ENCODE data around the gene LGALS3BP. TPM values are rescaled to one million over a fixed set of nuclear protein-coding genes. Genes with fewer than 3 reads are reported as not detected.
"Not testable (repeated sequence)": the region's sequence is repeated elsewhere in the genome, so short reads cannot be mapped to it uniquely, and the experiment has no call there.

Gene LGALS3BP
- polyA plus RNA-seq, 5 donors, result 124 to 224 (median 169) TPM

DNA sequence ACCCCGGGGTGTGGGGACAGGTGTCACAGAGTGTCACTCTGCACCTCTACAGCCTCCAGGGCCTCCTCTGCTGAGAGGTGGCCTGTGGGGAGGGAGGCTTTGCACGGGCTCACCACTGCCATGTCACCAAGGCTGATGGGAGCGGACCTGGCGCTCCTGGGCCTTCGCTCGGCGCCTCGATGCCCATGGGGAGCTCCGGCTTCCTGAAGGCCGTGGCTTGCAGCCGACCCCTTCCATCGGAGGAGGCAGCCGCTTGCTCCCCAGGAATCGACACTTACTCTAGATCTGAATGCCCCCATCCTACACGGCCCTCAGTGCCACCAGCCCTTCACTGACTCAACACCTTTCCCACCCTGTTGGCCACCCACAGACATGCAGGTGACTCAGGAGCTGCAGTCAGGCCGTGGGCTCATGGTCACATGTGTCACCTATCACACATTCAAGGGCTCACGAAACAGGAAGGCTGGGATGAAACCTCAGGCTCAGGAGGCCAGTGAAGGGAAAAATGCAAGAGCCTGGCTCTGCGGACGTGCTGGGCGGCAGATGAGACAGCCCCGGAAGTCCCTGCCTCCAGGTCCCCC lies 11.9 kb downstream of the LGALS3BP start:
- DNase-seq, result no peak

DNA sequence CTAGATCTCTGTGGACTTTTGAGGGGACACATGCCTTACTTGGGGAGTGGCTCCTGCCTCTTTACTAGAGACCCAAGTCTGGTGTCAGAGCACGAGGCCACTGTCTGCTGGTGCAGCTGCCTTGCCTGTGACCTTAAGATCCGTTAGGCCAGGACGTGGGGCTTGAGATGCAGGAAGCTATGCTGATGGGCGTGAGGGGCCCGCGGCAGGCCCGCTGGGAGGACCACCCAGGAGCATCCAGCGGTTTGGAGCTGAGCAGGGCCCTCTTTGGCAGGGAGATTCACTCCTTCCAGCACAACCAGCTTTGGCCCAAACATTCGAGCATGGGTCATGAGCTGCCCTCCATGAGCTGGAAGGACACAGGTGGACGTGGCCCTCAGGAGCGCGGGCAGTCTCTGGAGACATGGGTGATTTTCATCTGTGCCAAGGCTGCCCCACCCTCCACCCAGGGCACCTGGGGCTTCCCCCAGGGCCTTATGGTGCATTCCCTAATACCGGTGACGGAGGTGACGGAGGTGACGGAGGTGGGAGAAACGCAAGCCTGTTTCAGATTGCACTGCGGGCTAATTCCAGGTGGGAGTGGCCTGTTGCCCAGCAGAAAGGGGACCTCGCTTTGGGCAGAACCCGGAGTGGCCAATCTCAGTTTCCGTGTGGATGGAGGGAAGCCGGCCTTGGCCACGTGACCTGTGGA lies 12.7 kb downstream of the LGALS3BP start:
- DNase-seq, result no peak

GRCh38 chr17:78966123-78966813 lies 13.5 kb downstream of the LGALS3BP start:
- no peak for DNase-seq

DNA sequence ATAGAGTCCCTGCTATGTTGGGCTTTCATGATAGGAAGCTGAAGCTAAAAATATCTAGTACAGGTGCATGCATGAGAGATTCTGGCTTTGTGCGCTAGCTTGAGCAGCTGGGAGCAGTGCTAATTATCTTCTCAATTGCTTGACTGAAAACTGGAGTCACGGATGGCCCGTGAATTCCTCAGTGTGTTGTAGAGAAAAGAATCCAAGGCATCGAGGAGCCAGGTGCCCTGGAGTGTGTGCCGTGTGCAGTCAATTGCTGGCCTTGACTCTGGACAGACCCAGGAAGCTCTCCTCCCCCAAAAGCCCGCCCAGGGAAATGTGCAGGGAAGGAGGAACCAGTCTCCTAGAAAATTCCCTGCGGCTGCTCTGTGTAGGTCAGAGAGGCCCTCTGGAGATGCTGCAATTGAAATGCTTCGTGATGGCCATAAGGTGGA lies 14.2 kb downstream of the LGALS3BP start:
- no peak for DNase-seq

- no peak for DNase-seq
Observed at GRCh38 chr17:78963378-78963777, 16.3 kb downstream of the LGALS3BP start.

DNA sequence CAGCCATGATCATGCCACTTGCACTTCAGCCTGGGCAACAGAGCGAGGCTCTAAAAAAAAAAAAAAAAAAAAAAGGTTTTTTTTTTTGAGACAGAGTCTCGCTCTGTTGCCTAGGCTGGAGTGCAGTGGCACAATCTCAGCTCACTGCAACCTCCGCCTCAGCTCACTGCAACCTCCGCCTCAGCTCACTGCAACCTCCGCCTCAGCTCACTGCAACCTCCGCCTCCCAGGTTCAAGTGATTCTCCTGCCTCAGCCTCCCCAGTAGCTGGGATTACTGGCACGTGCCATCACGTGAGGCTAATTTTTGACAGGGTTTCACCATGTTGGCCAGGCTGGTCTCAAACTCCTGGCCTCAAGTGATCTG lies 16.8 kb downstream of the LGALS3BP start:
- not testable (repeated sequence) for DNase-seq

DNA sequence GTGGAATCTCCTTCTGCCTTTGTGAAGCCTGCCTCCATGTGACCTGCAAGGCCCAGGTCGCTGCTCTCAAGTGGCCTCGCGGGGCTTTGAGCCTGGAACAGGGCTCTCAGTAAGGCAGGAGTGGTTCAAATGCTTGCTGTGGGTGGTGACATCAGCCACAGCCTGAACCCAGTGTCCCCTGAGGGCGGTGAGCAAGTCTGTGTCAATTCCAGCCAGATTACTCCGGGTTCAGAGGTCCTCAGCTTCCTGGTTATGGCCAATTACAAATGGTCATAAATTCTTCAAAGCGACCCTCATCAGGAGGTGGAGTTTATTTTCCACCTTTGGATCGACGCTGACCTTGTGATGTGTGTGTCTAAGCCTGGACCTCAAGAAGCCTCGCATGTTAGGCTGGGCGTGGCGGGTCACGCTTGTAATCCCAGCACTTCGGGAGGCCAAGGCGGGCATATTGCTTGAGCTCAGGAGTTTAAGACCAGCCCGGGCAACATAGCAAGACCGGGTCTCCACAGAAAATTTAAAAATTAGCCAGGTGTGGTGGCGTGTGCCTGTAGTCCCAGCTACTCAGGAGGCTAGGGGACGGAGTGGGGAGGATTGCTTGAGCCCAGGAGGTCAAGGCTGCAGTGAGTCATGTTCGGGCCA lies 17.3 kb downstream of the LGALS3BP start:
- DNase-seq, result no peak

GRCh38 chr17:78961571-78961970 lies 18.2 kb downstream of the LGALS3BP start:
- no peak for DNase-seq

DNA sequence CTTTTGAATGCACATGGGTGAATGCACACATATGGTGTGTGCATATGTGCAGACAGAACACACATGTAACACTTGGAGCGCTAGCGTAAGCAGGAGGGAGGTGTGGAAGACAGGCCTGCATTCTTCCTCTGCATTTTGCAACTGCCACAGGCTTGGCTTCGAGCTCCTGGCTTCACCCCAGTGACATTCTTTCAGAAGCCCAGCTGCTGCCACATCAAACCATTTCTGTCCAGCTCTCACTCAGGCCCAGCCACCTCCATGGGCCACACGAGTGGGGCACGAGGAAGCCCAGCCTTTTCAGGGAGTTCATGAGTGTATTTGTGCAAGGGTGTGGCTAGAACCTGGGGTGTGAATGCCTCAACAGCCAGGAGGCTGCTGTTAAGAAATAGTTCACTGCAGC lies 18.8 kb downstream of the LGALS3BP start:
- DNase-seq, result no peak

DNA sequence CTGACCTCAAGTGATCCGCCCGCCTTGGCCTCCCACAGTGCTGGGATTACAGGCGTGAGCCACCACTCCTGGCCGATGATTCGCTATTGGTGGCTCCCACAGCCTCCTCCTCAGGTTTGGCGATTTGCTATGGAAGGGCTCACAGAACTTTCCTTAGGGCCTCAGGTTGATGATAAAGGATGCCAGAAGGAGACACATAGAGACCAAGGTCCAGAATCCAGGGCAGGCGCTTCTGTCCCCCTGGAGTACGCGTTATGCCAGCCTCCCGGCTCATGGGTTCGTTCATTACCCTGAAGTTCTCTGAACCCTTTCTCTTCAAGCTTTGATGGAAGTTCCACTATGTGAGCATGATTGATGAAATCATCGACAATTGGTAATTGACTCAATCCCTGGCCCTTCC lies 19.9 kb downstream of the LGALS3BP start:
- DNase-seq, result no peak

DNA sequence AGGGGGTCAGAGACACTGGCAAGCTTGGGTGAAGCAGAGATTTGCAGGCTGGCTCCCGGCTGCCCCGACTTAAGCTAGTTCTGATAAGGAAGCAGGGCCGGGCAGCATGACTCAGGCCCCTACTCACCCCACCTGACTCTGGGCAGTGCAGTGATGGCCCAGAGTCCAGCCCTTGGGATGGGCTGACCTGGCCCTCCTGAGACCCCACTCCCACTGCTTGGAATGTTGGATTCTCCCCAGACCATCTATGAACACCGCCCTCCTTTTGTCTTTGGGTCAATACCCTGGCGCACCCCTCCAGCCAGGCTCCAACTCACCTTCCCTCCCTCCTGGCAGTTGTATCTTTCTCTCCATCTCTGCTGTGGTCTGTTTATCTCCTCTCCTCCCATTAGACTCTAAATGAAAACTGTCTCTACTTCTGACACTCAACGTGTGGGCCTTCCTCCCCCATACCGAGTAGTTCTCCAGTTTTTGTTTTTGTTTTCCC lies 21.0 kb downstream of the LGALS3BP start:
- DNase-seq, result no peak

GRCh38 chr17:78957128-78957527 lies 22.6 kb downstream of the LGALS3BP start:
- DNase-seq, result no peak

GRCh38 chr17:78956254-78956653 lies 23.5 kb downstream of the LGALS3BP start:
- no peak for DNase-seq

DNA sequence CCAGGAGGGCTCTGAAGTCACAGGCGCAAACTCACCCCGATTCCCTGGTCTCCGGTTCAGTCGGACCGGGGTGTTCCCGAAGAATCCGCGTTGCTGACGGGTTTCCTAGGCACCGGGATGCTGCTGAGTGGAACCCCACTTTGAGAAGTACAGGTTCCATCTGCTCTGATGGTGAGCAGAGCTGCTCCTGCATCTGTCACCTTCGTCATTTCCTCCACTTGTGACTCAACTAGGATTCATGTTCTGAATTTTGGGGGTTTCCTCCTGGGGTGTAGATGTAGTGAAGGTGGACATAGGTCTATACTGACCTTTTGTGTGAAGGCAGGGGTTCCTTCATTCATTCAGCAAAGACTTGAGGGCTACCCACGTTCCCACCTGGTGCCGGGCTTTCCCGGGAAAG lies 25.0 kb downstream of the LGALS3BP start:
- no peak for DNase-seq

GRCh38 chr17:78953356-78954350 lies 26.1 kb downstream of the LGALS3BP start:
- DNase-seq, result no peak

DNA sequence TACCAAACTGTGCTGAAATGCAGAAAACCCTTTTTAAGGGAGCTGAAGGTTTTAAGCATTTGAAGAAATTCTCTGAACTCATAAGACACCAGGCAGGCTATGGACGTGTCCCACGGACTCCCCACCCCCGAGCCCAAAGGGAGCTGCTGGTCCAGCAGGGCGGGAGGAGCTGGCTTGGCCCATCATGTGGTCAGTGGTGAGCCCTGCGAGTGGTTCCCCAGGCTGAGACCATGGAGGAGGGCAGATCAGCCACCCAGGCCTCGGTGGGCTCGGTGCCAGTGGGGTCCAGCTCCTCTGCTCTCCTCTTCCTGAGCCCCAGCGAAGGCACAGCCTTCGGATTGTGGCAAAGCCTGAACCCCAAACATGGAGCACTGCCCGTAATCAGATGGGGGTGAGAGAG lies 27.0 kb downstream of the LGALS3BP start:
- DNase-seq, result no peak

DNA sequence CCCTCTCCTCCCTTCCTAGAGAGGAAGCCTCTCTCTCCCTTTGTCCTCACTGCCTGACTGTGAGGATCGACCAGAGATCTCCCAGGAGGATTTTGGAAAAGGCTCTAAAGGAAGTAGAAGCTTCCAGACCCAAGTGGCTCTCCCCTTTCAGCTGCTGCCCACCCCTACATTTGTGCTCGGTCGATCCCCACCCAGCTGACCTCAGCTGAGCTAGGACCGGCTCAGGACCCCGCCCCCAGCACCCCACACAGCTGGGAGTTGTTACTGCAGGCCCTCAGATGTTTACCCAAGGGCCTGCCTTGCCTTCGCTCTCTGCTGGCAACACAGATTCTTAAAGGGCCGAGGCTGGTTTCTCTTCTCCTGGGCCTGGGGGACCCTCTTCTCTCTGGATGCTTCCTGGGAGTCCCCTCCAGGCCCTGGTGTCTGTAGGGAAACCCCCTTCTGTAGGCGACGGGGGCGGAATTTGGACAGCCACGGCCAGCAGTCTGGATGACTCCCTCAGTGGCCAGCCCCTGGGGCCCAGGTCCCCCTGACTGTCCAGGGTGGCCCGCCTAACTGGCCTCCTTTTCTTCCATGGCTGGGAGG lies 27.7 kb downstream of the LGALS3BP start:
- DNase-seq, result peak in 1 of 2 donors; percentile 44

DNA sequence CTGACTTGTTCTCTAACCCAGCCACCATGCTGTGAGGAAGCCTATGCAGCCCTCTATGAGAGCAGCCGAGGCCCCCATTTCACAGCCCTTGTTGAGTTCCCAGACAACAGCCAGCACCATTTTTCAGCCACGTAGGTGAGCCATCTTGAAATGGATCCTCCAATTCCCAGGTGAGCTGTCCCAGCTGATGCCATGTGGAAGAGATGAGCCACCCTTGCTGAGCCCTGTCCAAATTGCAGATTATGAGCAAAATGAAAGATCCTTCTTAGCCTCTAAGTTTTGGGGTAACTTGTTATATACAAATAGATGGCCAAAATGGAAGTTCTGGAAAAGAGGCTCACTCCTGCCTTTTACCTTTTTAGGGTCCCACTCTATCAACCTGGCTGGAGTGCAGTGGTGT lies 28.9 kb downstream of the LGALS3BP start:
- DNase-seq, result no peak

DNA sequence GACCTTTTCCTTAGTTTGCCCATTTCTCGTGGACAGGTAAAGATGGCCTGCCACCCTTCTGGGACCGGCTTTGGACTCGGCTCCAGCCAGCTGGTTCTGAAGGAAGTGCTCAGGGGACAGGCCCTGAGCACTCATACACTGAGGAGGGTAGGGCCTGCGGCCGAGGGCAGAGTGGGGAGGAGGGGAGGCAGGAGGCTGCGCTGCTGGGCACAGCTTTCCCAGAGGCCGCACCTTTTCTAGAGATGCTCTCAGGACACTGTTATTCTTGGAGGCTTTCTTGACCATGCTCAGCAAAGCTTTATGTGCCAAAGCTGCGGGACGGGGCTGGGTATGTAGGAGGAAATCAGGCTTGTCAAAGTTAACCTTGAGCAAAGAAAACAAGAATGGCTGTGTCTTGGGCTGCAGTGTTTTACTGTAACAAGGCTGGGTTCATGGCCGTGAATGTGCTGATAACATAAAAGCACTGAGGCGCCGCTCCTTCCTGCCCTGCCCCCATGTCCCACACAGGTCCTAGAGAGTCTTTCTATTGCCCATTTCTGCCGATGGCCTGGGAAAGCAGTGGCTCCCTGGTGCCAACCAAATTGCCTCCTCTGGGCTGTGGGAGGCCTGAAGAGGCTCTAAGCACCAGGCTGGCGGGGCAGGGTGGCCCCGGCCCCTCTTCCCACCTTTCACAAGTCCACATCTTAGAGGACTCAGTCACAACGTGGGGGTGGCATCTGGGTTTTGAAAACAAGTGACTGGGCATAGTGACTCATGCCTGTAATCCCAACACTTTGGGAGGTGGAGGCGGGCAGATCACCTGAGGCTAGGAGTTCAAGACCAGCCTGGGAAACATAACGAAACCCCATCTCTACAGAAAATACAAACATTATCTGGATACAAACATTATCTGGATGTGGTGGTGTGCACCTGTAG lies 32.2 kb downstream of the LGALS3BP start:
- no peak for DNase-seq

DNA sequence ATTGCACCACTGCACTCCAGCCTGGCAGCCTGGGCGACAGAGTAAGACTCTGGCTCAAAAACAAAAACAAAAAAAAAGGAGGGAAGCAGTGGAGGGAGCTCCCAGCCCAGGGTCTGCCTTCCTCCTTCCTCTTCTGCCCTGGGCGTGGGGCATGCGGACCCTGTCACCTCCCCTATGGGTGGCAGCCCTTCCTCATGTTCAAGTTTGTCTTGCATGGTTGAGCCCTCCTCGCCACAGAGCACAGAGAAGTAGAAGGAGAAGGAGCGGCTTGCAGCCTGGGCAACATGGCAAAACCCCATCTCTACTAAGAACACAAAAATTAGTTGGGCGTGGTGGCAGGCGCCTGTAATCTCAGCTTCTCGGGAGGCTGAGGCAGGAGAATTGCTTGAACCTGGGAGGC lies 33.1 kb downstream of the LGALS3BP start:
- no peak for DNase-seq
